Panc1 (cell line): Measurements from ENCODE around the gene B4GALNT1.

ENCODE experiments used
- CTCF ChIP-seq: fragments of 450-650 bp; IDR thresholded peaks from 2 replicates; pipeline ENCODE4 v1.5.1; 2017; ENCODE audit warnings: mild to moderate bottlenecking
- POLR2AphosphoS5 ChIP-seq: IDR thresholded peaks from 2 replicates; pipeline ENCODE4 v1.6.1; 2012; ENCODE audit warnings: mild to moderate bottlenecking, low read depth, low read length, moderate library complexity
- REST ChIP-seq, 2 experiments: IDR thresholded peaks; 2 replicates each; pipeline ENCODE4 v1.6.1; 2011 to 2012; ENCODE audit warnings: low read depth in 2 of 2, control low read depth in 1 of 2, low read length in 1 of 2, mild to moderate bottlenecking in 1 of 2, moderate library complexity in 1 of 2; ENCODE audit not compliant: insufficient read depth in 1 of 2
- SIN3A ChIP-seq: IDR thresholded peaks from 2 replicates; pipeline ENCODE4 v1.6.1; 2012; ENCODE audit warnings: low read depth, mild to moderate bottlenecking, low read length, moderate library complexity, borderline replicate concordance; ENCODE audit not compliant: insufficient read depth
- TCF7L2 ChIP-seq: IDR thresholded peaks from 2 replicates; pipeline ENCODE4 v1.6.1; 2011; ENCODE audit warnings: mild to moderate bottlenecking, low read depth, low read length, inconsistent platforms

GRCh38 chr12:57672801-57673200 is 39.8 kb upstream of the B4GALNT1 start:
- TF ChIP-seq TCF7L2, result no peak
- TF ChIP-seq CTCF, result no peak
- TF ChIP-seq POLR2AphosphoS5, result no peak
- no peak for TF ChIP-seq REST (IDR thresholded peaks at IDR 0.05; ENCODE audit: insufficient read depth in 1 of 2, low read depth in 2 of 2, low read length in 1 of 2)
- no peak for TF ChIP-seq SIN3A
